ENCODE measurements around the gene HIVEP2. TPM values are rescaled to one million over a fixed set of nuclear protein-coding genes. Genes with fewer than 3 reads are reported as not detected.

The HIVEP2 gene
- total RNA-seq, 1 experiment from 2014 or later, result 4.2 TPM

DNA sequence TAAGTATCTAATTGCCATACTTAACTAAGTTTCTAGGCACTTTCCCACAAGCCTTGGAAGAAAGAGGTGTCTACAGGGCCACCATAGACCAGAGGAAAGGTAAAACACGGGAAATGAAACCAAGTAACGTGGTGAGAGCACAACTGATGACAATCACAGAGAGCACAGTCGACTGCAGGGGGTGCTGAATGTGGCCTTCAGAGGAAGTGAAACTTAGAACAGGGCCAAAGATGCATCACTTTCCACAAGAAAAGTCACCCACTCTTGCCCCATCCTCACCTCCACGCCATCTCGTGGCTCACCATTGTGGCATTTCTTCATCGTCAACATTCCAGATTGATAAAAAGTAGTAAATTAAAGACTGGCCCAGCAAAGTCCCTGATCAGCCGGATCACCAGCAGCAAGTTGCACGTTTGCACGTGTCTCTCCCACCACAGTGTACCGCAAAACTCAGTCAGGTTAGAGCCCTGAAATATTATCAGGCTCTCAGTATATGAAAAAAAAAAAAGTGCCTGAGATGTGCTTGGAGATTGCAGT lies 31.4 kb downstream of the HIVEP2 start:
- Histone ChIP-seq H3K79me2 (ENCODE audit: insufficient read depth, low read length) (peaks cover 2% of the 10 kb centered on the region; the same call in 1 of the 2 replicates), H4K8ac (replicated peaks; ENCODE audit: insufficient read length, low read depth, low read length) (no peak overlapping the region), H3K9me3 (ENCODE audit: control insufficient read depth, low read depth, low read length) (peaks cover 6% of the 10 kb centered on the region), H3K9ac (ENCODE audit: extremely low read depth, insufficient read length, low read length) (no peak overlapping the region), H3K18ac (ENCODE audit: insufficient read length, low read depth, low read length) (no peak overlapping the region), H2BK120ac (ENCODE audit: low read depth, low read length, poor library complexity, severe bottlenecking) (no peak overlapping the region), H3K4me1 (ENCODE audit: insufficient read depth, low read length) (peaks cover 8% of the 10 kb centered on the region), H3T11ph (ENCODE audit: low read length) (no peak overlapping the region), H4K91ac (ENCODE audit: insufficient read length, low read depth, low read length) (no peak overlapping the region), H3K4me2 (ENCODE audit: insufficient read depth, insufficient read length, low read length) (no peak overlapping the region), H2AK5ac (ENCODE audit: insufficient read length, low read length) (no peak overlapping the region), H2BK12ac (ENCODE audit: insufficient read length, low read depth, low read length) (no peak overlapping the region), H3K23ac (ENCODE audit: insufficient read length, low read depth, low read length) (no peak overlapping the region), H2AFZ (ENCODE audit: low read length) (no peak overlapping the region), H3K4ac (ENCODE audit: low read depth, low read length) (no peak overlapping the region), H2BK15ac (ENCODE audit: low read depth, low read length) (no peak overlapping the region), H3K14ac (ENCODE audit: insufficient read depth, low read length) (no peak overlapping the region), H3K23me2 (ENCODE audit: insufficient read length, low read depth, low read length, poor library complexity, severe bottlenecking) (no peaks in the 10 kb centered on the region), H2BK20ac (ENCODE audit: low read depth, low read length, poor library complexity, severe bottlenecking) (no peak overlapping the region), H4K5ac (ENCODE audit: insufficient read length, low read depth, low read length) (no peak overlapping the region), H2BK5ac (ENCODE audit: insufficient read length, low read length) (no peak overlapping the region), H3K56ac (ENCODE audit: insufficient read length, low read depth, low read length) (no peak overlapping the region), H4K20me1 (ENCODE audit: control insufficient read depth, insufficient read depth, insufficient read length) (no peaks in the 10 kb centered on the region), H3K27ac (ENCODE audit: insufficient read length, low read depth, low read length) (no peak overlapping the region), H3K79me1 (ENCODE audit: insufficient read depth, low read depth, low read length, poor library complexity, severe bottlenecking) (no peaks in the 10 kb centered on the region), H3K27me3 (ENCODE audit: insufficient read depth, low read length) (no peaks in the 10 kb centered on the region)
- no CpG with 5 or more reads among the region's 10 CpGs for WGBS (ENCODE audit: extremely low coverage, insufficient read length, low lambda C conversion rate)
- Mint-ChIP-seq H3K4me1 (peaks cover 28 to 45% of the 10 kb centered on the region in 2 experiments), H3K4me3 (no peak overlapping the region), H3K27ac (no peak overlapping the region), H3K36me3 (ENCODE audit: insufficient read depth in 1 of 3, low read depth in 3 of 3) (peaks cover 14 to 17% (median 15%) of the 10 kb centered on the region in 3 experiments), H3K9me3 (peaks cover 10 to 15% of the 10 kb centered on the region in 2 experiments; a peak in 4 of 5 replicates), H3K27me3 (ENCODE audit: low read depth) (no peaks in the 10 kb centered on the region)
- no peak for TF ChIP-seq CTCF (conservative IDR thresholded peaks at IDR 0.05)
- no peak for DNase-seq
